H9 (cell line): ENCODE measurements around the gene SNPH. TPM values are rescaled to one million over a fixed set of nuclear protein-coding genes. Genes with fewer than 3 reads are reported as not detected.

Experiments used
- DNase-seq: peaks from one replicate; pipeline ENCODE4 v3.0.0-alpha.2; 2017
- H2AFZ ChIP-seq: one replicate; pipeline ENCODE4 v1.6.1; 2013; ENCODE audit warnings: mild to moderate bottlenecking, low read length, control low read depth, moderate library complexity
- H2AK5ac ChIP-seq: 2 replicates; pipeline ENCODE4 v1.6.1; 2013; ENCODE audit warnings: low read length, control low read depth, mixed read lengths; ENCODE audit not compliant: insufficient read length
- H2BK120ac ChIP-seq: one replicate; pipeline ENCODE4 v1.6.1; 2013; ENCODE audit warnings: low read depth, mild to moderate bottlenecking, low read length, control low read depth, inconsistent platforms; ENCODE audit not compliant: poor library complexity, severe bottlenecking
- H2BK12ac ChIP-seq: 2 replicates; pipeline ENCODE4 v1.6.1; 2013; ENCODE audit warnings: low read length, control low read depth, mixed read lengths, low read depth; ENCODE audit not compliant: insufficient read length
- H2BK15ac ChIP-seq: 2 replicates; pipeline ENCODE4 v1.6.1; 2013; ENCODE audit warnings: low read depth, low read length, control low read depth
- H2BK20ac ChIP-seq: one replicate; pipeline ENCODE4 v1.6.1; 2013; ENCODE audit warnings: low read depth, mild to moderate bottlenecking, low read length, control low read depth, inconsistent platforms; ENCODE audit not compliant: poor library complexity, severe bottlenecking
- H2BK5ac ChIP-seq: 2 replicates; pipeline ENCODE4 v1.6.1; 2013; ENCODE audit warnings: low read length, control low read depth, mixed read lengths; ENCODE audit not compliant: insufficient read length
- H3K14ac ChIP-seq: 2 replicates; pipeline ENCODE4 v1.6.1; 2013; ENCODE audit warnings: low read length, control low read depth; ENCODE audit not compliant: insufficient read depth
- H3K18ac ChIP-seq: 2 replicates; pipeline ENCODE4 v1.6.1; 2013; ENCODE audit warnings: low read depth, mild to moderate bottlenecking, mixed read lengths, low read length, control low read depth; ENCODE audit not compliant: insufficient read length
- H3K23ac ChIP-seq: 2 replicates; pipeline ENCODE4 v1.6.1; 2013; ENCODE audit warnings: low read length, control low read depth, mixed read lengths, low read depth; ENCODE audit not compliant: insufficient read length
- H3K23me2 ChIP-seq: 2 replicates; pipeline ENCODE4 v1.6.1; 2013; ENCODE audit warnings: low read depth, mild to moderate bottlenecking, mixed read lengths, low read length, control low read depth; ENCODE audit not compliant: insufficient read length, poor library complexity, severe bottlenecking
- H3K27ac ChIP-seq: 2 replicates; pipeline ENCODE4 v1.5.1; 2013; ENCODE audit warnings: low read length, control low read depth, mixed read lengths, low read depth; ENCODE audit not compliant: insufficient read length
- H3K27me3 ChIP-seq: 2 replicates; pipeline ENCODE4 v1.6.1; 2013; ENCODE audit warnings: low read length, control low read depth, inconsistent platforms; ENCODE audit not compliant: insufficient read depth
- H3K4ac ChIP-seq: 2 replicates; pipeline ENCODE4 v1.6.1; 2013; ENCODE audit warnings: low read depth, mild to moderate bottlenecking, control low read depth, inconsistent platforms, low read length, moderate library complexity
- H3K4me1 ChIP-seq: 2 replicates; pipeline ENCODE4 v1.6.1; 2013; ENCODE audit warnings: low read length, control low read depth, inconsistent platforms; ENCODE audit not compliant: insufficient read depth
- H3K4me2 ChIP-seq: 2 replicates; pipeline ENCODE4 v1.6.1; 2013; ENCODE audit warnings: low read length, control low read depth, mixed read lengths; ENCODE audit not compliant: insufficient read length, insufficient read depth
- H3K56ac ChIP-seq: 2 replicates; pipeline ENCODE4 v1.6.1; 2013; ENCODE audit warnings: low read depth, mild to moderate bottlenecking, mixed read lengths, low read length, control low read depth; ENCODE audit not compliant: insufficient read length
- H3K79me1 ChIP-seq: 2 replicates; pipeline ENCODE4 v1.6.1; 2013; ENCODE audit warnings: low read depth, mild to moderate bottlenecking, moderate library complexity, low read length, control low read depth, inconsistent platforms; ENCODE audit not compliant: insufficient read depth, poor library complexity, severe bottlenecking
- H3K79me2 ChIP-seq: 2 replicates; pipeline ENCODE4 v1.6.1; 2013; ENCODE audit warnings: low read length, control low read depth, inconsistent platforms; ENCODE audit not compliant: insufficient read depth
- H3K9ac ChIP-seq: 2 replicates; pipeline ENCODE4 v1.6.1; 2013; ENCODE audit warnings: low read length, control low read depth, mixed read lengths; ENCODE audit not compliant: insufficient read length; ENCODE audit errors: extremely low read depth
- H3K9me3 ChIP-seq: one replicate; pipeline ENCODE4 v1.6.1; 2013; ENCODE audit warnings: low read depth, low read length, inconsistent platforms; ENCODE audit not compliant: control insufficient read depth
- H3T11ph ChIP-seq: one replicate; pipeline ENCODE4 v1.6.1; 2013; ENCODE audit warnings: mild to moderate bottlenecking, low read length, control low read depth, inconsistent platforms
- H4K20me1 ChIP-seq: one replicate; pipeline ENCODE4 v1.6.1; 2013; ENCODE audit not compliant: control insufficient read depth, insufficient read length, insufficient read depth
- H4K5ac ChIP-seq: 2 replicates; pipeline ENCODE4 v1.6.1; 2013; ENCODE audit warnings: low read depth, mild to moderate bottlenecking, mixed read lengths, low read length, control low read depth; ENCODE audit not compliant: insufficient read length
- H4K8ac ChIP-seq: replicated peaks from 2 replicates; pipeline ENCODE4 v1.6.1; 2013; ENCODE audit warnings: low read length, control low read depth, mixed read lengths, low read depth; ENCODE audit not compliant: insufficient read length
- H4K91ac ChIP-seq: 2 replicates; pipeline ENCODE4 v1.6.1; 2013; ENCODE audit warnings: low read depth, mild to moderate bottlenecking, moderate library complexity, mixed read lengths, low read length, control low read depth; ENCODE audit not compliant: insufficient read length
- H3K27ac Mint-ChIP-seq, 3 experiments: 2 replicates in 2 of 3; 3 replicates in 1 of 3; pipeline ENCODE4 v1.8.0; 2020 to 2021; ENCODE audit warnings: mixed read lengths in 3 of 3, mild to moderate bottlenecking in 1 of 3, moderate library complexity in 1 of 3
- H3K27me3 Mint-ChIP-seq: 2 replicates; pipeline ENCODE4 v1.8.0; 2021; ENCODE audit warnings: low read depth, mild to moderate bottlenecking, moderate library complexity, mixed read lengths
- H3K36me3 Mint-ChIP-seq, 3 experiments: 2 replicates in 2 of 3; 3 replicates in 1 of 3; pipeline ENCODE4 v1.8.0; 2020 to 2021; ENCODE audit warnings: low read depth in 3 of 3, mixed read lengths in 3 of 3; ENCODE audit not compliant: insufficient read depth in 1 of 3
- H3K4me1 Mint-ChIP-seq, 2 experiments: 2 replicates each; pipeline ENCODE4 v1.8.0; 2020; ENCODE audit warnings: mixed read lengths in 2 of 2
- H3K4me3 Mint-ChIP-seq, 2 experiments: 2 replicates in 1 of 2; 3 replicates in 1 of 2; pipeline ENCODE4 v1.8.0; 2020 to 2021; ENCODE audit warnings: mild to moderate bottlenecking in 2 of 2, mixed read lengths in 2 of 2, moderate library complexity in 1 of 2
- H3K9me3 Mint-ChIP-seq, 2 experiments: 2 replicates in 1 of 2; 3 replicates in 1 of 2; pipeline ENCODE4 v1.8.0; 2020; ENCODE audit warnings: mild to moderate bottlenecking in 2 of 2, mixed read lengths in 2 of 2, moderate library complexity in 1 of 2
- WGBS: extraction: QIAGEN DNeasy Blood & Tissue Kit; methylation state at CpG from one replicate; pipeline ENCODE4 v1.1.7; 2013; ENCODE audit warnings: missing lambda C conversion rate, low lambda C conversion rate, mixed read lengths; ENCODE audit not compliant: insufficient read length; ENCODE audit errors: extremely low coverage; 5-methylcytosine and 5-hydroxymethylcytosine counted together
- total RNA-seq: library from RNA; stranded (reverse); gene quantifications from 2 replicates; pipeline ENCODE4 v1.2.1, GENCODE V29; 2021
- TF ChIP-seq, protein P1 (sequence below): fragments of 200-600 bp; sonication (generic); conservative IDR thresholded peaks from 3 replicates; pipeline ENCODE4 v1.8.0; 2021; ENCODE audit warnings: antibody characterized with exemption, mild to moderate bottlenecking

The SNPH gene
- total RNA-seq, 1 experiment from 2014 or later = 1.8 TPM

DNA sequence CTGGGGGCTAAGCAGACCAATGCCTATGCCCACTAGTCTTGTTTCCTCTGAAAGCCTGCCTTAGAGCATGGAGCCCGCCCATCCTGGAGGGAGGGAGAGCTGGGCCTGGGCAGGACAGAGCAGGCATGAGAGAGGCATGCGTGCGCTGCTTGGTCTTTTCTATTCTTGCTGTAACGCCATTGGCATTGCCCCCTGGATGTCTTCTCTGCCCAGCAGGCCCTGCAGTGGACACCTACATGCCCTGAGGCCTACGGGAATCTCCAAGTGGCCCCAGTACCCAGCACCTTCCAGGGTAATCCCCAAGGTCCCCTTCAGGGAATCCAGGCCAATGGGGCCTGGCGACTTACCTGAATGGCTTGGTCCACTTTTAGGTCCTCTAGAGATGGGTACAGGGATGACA lies 53.9 kb downstream of the SNPH start:
- Histone ChIP-seq H3K4ac (no peak overlapping the region), H3K27ac (no peak overlapping the region), H3T11ph (no peak overlapping the region), H3K9ac (no peak overlapping the region), H4K20me1 (no peaks in the 10 kb centered on the region), H2BK12ac (no peak overlapping the region), H3K56ac (no peak overlapping the region), H3K79me2 (no peaks in the 10 kb centered on the region), H3K4me2 (no peak overlapping the region), H3K79me1 (no peaks in the 10 kb centered on the region), H3K9me3 (no peaks in the 10 kb centered on the region), H2AK5ac (no peak overlapping the region), H2BK5ac (no peak overlapping the region), H3K23me2 (peaks cover 2% of the 10 kb centered on the region), H4K8ac (no peak overlapping the region), H2BK15ac (no peak overlapping the region), H2BK120ac (no peak overlapping the region), H3K23ac (no peak overlapping the region), H2AFZ (no peak overlapping the region), H3K14ac (no peak overlapping the region; the same call in 1 of the 2 replicates), H3K27me3 (no peaks in the 10 kb centered on the region), H4K5ac (no peak overlapping the region), H3K4me1 (no peaks in the 10 kb centered on the region), H2BK20ac (no peak overlapping the region), H4K91ac (no peak overlapping the region), H3K18ac (no peak overlapping the region)
- Mint-ChIP-seq H3K4me3 (no peak overlapping the region), H3K27ac (no peak overlapping the region), H3K4me1 (no peaks in the 10 kb centered on the region), H3K27me3 (peaks cover 29% of the 10 kb centered on the region), H3K9me3 (no peaks in the 10 kb centered on the region), H3K36me3 (no peaks in the 10 kb centered on the region)
- TF ChIP-seq, protein P1, sequence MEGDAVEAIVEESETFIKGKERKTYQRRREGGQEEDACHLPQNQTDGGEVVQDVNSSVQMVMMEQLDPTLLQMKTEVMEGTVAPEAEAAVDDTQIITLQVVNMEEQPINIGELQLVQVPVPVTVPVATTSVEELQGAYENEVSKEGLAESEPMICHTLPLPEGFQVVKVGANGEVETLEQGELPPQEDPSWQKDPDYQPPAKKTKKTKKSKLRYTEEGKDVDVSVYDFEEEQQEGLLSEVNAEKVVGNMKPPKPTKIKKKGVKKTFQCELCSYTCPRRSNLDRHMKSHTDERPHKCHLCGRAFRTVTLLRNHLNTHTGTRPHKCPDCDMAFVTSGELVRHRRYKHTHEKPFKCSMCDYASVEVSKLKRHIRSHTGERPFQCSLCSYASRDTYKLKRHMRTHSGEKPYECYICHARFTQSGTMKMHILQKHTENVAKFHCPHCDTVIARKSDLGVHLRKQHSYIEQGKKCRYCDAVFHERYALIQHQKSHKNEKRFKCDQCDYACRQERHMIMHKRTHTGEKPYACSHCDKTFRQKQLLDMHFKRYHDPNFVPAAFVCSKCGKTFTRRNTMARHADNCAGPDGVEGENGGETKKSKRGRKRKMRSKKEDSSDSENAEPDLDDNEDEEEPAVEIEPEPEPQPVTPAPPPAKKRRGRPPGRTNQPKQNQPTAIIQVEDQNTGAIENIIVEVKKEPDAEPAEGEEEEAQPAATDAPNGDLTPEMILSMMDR = no peak
- no CpG with 5 or more reads among the region's 6 CpGs for WGBS
- DNase-seq = no peak
